ENCODE measurements around the gene UTY.

UTY gene

GRCh38 chrY:13398876-13399275, 81.0 kb downstream of the UTY start:
- DNase-seq = no peak

DNA sequence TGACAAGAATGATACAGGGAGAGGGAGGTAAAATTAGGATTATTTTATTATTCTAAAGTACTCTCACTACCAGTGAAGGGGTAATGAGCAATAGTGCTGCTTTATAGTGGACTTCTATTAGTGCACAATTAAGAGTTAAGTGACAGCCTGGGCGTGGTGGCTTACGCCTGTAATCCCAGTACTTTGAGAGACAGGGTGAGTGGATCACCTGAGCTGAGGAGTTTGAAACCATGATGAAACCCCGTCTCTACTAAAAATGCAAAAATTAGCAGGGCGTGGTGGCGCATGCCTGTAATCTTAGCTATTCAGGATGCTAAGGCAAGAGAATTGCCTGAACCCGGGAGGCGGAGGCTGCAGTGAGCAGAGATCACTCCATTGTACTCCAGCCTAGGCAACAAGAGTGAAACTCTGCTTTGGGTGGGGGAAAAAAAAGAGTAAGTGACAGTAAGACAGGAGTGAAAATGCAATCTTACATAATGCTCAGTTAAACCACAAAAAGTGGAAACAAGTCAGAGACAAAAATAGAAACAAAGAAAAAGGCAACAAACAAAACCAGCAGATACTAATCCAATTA, 98.6 kb downstream of the UTY start:
- no peak for DNase-seq

DNA sequence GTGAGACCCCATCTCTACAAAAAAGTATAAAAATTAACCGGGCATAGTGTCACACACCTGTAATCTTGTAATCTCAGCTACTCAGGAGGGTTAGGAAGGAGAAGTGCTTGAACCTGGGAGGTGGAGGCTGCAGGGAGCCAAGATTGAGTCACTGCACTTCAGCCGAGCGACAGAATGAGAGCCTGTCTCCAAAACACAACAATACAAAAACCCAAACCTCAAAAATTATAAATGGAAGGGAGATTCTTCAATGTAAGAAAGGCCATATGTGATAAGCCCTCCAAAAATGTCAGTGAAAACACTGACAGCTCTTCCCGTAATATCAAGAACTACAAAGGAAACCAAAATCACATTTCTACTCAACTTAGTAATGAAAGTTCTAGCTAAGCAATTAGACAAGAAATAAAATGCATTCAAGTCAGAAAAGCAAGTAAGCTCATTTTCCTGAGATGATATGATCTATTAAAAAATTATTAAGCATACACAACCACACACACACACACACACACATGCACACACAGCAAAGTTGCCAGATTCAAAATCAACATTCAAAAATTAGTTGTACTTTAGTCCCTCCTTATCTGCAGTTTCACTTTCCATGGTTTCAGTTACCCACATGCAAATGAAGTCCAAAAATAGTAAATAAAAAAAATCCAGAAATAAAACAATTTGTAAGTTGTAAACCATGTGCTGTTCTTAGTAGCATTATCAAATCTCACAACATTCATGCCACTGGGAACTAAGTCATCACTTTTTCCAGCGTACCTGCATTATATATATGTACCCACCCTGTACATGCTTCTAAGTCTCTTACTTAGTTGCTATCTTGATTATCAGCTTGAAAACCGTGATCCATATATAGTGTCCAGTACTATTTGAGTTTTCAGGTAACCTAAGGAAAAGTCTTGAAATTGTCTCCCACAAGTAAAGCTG, 108.7 kb downstream of the UTY start:
- no peak for DNase-seq

DNA sequence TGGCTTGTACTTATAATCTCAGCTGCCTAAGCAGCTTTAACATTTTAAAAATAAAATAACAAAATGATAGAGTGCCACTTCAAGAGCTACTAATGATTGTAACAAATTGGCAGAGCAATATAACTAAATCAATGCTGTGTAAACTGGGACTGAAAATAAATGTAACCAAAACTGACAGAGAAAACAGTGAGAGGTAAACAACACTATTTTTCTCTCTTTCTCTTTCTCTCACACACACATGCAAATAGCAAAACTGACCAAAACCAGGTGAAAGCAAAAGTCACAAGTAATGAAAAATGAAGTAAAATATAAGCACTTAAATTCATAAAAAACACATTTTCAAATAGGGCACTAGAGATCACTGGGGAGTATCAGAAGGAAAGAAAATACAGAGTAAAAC, 109.6 kb downstream of the UTY start:
- no peak for DNase-seq

DNA sequence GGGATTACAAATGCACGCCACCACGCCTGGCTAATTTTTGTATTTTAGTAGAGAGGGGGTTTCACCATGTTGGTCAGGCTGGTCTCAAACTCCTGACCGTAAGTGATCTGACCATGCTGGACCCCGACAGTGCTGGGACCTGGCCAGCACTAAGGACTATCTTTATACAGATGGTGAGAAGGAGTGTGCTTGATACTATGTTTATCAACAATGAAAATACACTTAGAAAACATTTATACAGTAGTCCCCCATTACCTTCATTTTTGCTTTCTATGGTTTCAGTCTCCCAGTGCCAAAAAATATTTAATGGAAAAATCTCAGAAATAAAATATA, 111.4 kb downstream of the UTY start:
- no peak for DNase-seq

GRCh38 chrY:13363641-13364040, 116.2 kb downstream of the UTY start:
- no peak for DNase-seq

DNA sequence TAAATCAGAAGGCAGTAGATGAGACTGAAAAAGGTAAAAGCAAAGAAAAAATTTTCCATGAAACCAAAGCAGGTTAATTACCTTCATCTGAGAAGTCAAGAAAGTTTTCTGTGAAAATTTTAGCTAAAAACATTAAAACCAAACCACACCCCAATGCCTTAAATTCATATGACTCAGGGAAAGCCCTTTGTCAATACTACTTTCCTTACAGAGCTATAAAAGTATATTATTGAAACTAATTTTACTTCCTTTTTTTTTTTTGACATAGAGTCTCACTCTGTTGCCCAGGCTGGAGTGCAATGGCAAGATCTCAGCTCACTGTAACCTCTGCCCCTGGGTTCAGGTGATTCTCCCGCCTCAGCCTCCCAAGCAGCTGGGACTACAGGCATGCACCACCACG, 117.2 kb downstream of the UTY start:
- no peak for DNase-seq

GRCh38 chrY:13361656-13362636, 117.9 kb downstream of the UTY start:
- no peak for DNase-seq

DNA sequence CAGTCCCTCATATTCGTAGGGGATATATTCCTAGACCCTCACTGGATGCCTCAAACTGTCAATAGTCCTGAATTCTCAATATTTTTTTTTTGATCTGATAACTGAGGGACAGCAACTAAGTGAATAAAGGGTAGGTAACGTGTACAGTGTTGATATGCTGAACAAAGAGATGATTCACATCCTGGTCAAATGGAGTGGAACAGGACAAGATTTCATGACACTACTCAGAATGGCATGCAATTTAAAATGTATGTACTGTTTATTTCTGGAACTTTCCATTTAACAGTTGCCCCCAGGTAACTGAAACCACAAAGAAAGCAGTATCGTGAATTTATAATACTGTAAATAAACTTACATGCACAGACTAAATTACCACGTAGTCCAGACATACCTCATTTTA, 128.4 kb downstream of the UTY start:
- no peak for DNase-seq

- no peak for DNase-seq
Observed at GRCh38 chrY:13347106-13347505, 132.7 kb downstream of the UTY start.

DNA sequence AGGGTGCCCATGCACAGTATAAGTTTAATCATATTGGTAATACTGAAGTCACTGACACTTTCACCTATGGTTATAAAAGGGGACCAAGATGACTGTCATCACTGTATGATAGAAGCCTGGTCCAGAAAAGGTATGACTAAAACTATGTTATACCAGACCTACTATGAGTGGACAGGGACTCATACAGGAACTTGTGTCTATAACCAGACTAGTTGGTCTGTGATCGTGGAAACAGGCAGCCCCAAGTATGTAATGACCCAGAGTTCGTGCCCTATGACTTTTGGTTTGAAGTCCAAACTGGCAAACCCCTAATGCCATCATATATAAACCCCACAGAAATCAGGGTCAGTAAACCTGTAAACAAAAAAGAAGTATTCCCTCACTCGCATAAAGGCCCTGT, 134.3 kb downstream of the UTY start:
- DNase-seq = no peak

DNA sequence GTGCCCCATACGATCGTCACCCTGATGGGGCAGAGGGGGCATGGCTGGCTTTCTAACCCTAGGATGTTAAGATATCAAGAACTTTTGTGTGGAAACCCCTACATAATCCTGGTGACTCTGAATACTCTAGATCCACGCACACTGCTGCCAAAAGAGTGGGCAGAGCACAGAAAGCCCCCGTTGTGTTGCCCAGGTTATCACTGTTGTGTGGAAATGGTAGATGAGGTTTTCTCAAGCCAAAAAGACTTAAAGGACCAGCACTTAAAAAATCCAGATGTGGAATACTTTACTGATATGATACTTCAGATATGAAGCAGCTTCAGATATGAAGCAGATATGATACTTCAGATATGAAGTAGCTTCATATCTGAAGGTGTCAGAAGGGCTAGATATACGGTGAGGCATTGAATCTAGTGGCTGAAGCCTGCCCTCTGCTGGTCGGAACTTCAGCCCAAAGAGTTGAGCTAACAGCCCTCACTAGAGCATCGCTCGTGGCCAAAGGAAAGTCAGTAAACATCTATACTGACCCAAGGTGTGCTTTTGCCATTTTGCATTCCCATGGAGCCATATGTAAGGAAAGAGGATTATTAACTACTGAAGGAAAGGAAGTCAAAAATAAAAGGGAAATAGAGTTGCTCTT, 136.4 kb downstream of the UTY start:
- no peak for DNase-seq

DNA sequence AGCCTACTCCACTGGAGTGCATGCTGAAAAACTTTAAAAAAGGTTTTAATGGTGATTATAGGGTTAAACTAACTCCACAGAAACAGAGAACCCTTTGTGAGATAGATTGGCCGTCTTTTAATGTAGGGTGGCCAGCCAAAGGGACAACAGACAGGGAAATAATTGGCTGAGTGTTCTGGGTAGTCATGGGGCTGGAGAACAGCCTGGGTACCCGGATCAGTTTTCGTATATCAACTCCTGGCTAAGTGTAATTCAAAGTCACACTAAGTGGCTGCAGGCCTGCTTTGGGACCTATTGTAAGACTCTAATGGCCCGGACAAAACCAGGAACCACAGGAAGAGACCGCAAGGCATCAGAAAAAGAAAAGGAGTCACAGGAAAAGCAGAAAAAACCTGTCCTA, 139.9 kb downstream of the UTY start:
- no peak for DNase-seq

- no peak for DNase-seq
Observed at GRCh38 chrY:13339381-13339780, 140.5 kb downstream of the UTY start.

GRCh38 chrY:13338711-13339110, 141.1 kb downstream of the UTY start:
- no peak for DNase-seq

DNA sequence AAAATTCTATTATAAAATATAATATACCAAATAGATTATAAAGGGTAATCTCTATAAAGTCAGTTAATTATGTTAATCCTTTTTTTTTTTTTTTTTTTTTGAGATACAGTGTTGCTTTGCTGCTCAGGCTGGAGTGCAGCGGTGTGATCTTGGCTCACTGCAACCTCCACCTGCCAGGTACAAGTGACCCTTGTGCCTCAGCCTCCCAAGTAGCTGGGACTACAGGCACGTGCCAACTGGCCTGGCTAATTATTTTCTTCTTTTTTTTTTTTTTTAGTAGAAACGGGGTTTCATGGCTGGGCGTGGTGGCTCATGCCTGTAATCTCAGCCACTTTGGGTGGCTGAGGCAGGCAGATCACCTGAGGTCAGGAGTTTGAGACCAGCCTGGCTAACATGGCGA, 141.9 kb downstream of the UTY start:
- DNase-seq = no peak

DNA sequence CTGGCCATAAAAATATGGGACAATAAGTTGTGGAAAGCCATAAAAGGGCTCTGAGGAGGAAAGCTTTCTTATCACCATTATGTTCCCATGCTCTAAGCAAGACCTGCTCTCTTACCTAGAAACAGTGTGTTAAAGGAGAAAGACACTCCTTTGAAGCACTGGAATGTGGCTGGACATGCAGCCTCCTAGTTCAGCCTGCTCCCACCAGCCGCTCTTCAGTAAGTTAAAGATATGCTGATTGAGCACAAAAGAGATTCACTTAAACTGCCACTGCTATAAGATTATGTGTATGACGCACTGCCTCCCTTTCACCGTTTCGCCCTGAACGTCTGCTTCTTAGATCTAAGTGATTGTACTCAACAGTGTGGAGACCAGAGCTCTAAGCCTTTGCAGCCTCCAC, 146.0 kb downstream of the UTY start:
- no peak for DNase-seq

DNA sequence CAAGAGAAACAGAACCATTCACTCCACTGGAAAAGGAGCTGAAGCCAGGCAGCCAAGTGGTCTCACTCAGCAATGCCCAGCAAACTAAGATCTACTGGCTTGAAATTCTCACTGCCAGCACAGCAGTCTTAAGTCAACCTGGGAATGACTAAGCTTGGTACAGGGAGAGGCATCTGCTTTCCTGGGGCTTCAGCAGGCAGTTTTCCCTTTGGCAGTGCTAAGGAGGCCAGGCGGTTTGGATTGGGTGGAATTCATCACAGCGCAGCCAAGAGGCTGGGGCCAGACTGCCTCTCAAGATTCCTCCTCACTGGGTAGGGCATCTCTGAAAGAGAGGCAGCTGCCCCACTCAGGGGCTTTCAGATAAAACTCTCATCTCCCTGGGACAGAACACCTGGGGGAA, 149.2 kb downstream of the UTY start:
- DNase-seq = no peak

GRCh38 chrY:13312966-13313365, 166.9 kb downstream of the UTY start:
- DNase-seq = no peak

DNA sequence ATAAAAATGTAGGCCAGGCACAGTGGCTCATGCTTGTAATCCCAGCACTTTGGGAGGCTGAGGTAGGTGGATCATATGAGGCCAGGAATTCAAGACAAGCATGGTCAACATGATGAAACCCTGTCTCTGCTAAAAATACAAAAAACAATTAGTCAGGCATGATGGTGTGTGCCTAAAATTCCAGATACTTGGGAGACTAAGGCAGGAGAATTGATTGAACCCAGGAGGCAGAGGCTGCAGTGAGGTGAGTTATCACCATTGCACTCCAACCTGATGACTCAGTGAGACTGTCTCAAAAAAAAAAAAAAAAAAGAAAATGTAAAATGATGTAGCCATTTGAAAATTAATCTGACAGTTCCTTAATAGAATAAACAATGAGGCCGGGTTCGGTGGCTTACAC, 171.9 kb downstream of the UTY start:
- DNase-seq = no peak

GRCh38 chrY:13300795-13301194, 179.0 kb downstream of the UTY start:
- no peak for DNase-seq

- no peak for DNase-seq
Observed at GRCh38 chrY:13299411-13299810, 180.4 kb downstream of the UTY start.

Data from NCI-H1092 (cell line).